Measurements from ENCODE around the gene SIRT5. TPM values are rescaled to one million over a fixed set of nuclear protein-coding genes. Genes with fewer than 3 reads are reported as not detected.

Gene SIRT5
- total RNA-seq, 2 donors from 2014 or later, result 13.3 to 13.7 TPM

DNA sequence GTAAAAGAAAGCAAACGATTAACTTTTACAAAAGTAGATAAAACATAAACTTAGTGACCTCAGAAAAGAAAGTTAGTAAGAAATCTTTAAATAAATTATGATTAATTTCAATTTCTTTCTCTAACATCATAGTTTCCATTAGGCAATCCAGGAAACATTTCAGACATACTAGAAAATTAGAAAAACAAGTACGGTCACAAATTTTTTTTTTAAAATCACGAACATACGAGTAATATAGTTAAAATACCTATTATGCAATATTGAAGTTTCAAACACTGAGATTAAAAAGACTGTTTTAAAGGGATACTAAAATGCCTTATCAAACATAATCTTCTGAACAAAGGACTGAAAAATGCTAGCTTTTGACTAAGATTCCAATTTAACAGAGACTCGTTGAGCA, 66.9 kb downstream of the SIRT5 start:
- no peak overlapping the region for H3K27ac ChIP-seq
- H3K4me1 ChIP-seq, result no peaks in the 10 kb centered on the region
- H3K36me3 ChIP-seq, result no peaks in the 10 kb centered on the region
- no peak overlapping the region for H3K9ac ChIP-seq (ENCODE audit: low read depth in 2 of 2, low read length in 2 of 2)
- H3K9me3 ChIP-seq, result no peaks in the 10 kb centered on the region
- H3K4me3 ChIP-seq, result no peak overlapping the region
- DNase-seq, result no peak
- intact Hi-C loops (cut with DNase I), result no loop called here
- TF ChIP-seq, protein P1, sequence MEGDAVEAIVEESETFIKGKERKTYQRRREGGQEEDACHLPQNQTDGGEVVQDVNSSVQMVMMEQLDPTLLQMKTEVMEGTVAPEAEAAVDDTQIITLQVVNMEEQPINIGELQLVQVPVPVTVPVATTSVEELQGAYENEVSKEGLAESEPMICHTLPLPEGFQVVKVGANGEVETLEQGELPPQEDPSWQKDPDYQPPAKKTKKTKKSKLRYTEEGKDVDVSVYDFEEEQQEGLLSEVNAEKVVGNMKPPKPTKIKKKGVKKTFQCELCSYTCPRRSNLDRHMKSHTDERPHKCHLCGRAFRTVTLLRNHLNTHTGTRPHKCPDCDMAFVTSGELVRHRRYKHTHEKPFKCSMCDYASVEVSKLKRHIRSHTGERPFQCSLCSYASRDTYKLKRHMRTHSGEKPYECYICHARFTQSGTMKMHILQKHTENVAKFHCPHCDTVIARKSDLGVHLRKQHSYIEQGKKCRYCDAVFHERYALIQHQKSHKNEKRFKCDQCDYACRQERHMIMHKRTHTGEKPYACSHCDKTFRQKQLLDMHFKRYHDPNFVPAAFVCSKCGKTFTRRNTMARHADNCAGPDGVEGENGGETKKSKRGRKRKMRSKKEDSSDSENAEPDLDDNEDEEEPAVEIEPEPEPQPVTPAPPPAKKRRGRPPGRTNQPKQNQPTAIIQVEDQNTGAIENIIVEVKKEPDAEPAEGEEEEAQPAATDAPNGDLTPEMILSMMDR (IDR thresholded peaks at IDR 0.05), result no peak
- no peaks in the 10 kb centered on the region for H3K27me3 ChIP-seq

DNA sequence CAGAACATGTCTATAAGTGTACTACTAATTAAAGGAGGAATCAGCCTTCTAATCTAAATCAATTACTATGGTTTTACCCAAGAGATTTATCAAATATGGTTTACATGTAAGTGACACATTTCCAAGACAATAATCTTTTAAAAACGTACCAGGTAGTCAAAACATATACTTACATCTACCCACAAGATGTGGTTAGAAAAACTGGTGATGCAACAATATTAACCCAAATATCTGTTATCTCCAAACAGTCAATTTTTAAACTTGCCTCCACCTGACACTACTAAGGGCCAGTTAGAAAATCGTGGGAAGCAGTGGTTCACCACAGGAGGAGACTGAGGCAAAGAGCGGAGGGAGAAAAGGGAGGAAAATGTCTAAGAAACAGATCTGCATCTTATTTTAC, 68.7 kb downstream of the SIRT5 start:
- no peak for DNase-seq
- Histone ChIP-seq H3K36me3 (no peaks in the 10 kb centered on the region), H3K27me3 (no peaks in the 10 kb centered on the region), H3K9ac (ENCODE audit: low read depth in 2 of 2, low read length in 2 of 2) (no peak overlapping the region), H3K9me3 (no peaks in the 10 kb centered on the region), H3K27ac (no peak overlapping the region), H3K4me3 (no peak overlapping the region), H3K4me1 (no peaks in the 10 kb centered on the region)
- TF ChIP-seq, protein P1 (IDR thresholded peaks at IDR 0.05), result no peak
- intact Hi-C loops (cut with DNase I), result no loop called here

DNA sequence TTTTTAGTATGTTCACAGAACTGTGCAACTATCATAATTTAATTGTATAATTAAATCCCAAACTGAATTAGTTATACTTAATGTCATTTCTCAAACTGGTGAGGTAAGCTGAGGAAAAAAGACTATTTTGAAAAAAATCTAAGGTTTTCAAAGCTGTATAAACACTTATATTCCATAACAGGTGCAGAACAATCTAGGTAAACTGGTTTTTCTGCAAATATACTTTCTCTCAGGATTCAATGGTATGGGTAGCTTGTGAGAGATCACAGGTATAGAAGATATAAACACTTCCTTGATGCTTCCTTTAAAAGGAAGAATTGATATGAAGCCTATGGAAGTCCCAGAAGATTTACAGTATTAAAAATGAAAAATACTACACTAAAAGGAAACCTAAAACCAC, 74.4 kb downstream of the SIRT5 start:
- intact Hi-C loops (cut with DNase I), result no loop called here
- H3K36me3 ChIP-seq, result no peaks in the 10 kb centered on the region
- H3K9ac ChIP-seq (ENCODE audit: low read depth in 2 of 2, low read length in 2 of 2), result no peak overlapping the region
- no peaks in the 10 kb centered on the region for H3K9me3 ChIP-seq
- TF ChIP-seq, protein P1 (IDR thresholded peaks at IDR 0.05), result no peak
- no peaks in the 10 kb centered on the region for H3K27me3 ChIP-seq
- no peak overlapping the region for H3K27ac ChIP-seq
- no peak overlapping the region for H3K4me3 ChIP-seq
- H3K4me1 ChIP-seq, result no peaks in the 10 kb centered on the region
- DNase-seq, result no peak

DNA sequence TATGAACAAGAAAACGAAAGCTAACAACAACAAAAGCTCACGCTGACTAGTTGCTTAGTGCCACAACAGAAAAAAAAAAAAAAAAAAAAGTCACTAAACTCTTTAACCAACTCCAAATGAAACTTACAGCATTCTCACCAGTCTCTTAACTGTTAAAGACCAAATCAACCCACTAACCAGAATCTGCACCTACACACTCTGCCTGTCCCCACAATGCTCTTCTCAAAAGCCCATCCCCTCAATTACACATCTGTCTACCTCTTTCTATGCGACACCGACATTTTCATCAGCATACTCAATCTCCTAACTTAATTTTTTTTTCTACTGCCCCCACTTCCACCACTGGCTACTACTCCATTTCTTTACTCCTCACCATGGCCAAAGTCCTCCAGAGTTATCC, 75.0 kb downstream of the SIRT5 start:
- Histone ChIP-seq H3K27me3 (no peaks in the 10 kb centered on the region), H3K27ac (no peak overlapping the region), H3K4me3 (no peak overlapping the region), H3K4me1 (no peaks in the 10 kb centered on the region), H3K9ac (ENCODE audit: low read depth in 2 of 2, low read length in 2 of 2) (no peak overlapping the region), H3K9me3 (no peaks in the 10 kb centered on the region), H3K36me3 (no peaks in the 10 kb centered on the region)
- intact Hi-C loops (cut with DNase I), result no loop called here
- no peak for DNase-seq
- TF ChIP-seq, protein P1 (IDR thresholded peaks at IDR 0.05), result no peak

DNA sequence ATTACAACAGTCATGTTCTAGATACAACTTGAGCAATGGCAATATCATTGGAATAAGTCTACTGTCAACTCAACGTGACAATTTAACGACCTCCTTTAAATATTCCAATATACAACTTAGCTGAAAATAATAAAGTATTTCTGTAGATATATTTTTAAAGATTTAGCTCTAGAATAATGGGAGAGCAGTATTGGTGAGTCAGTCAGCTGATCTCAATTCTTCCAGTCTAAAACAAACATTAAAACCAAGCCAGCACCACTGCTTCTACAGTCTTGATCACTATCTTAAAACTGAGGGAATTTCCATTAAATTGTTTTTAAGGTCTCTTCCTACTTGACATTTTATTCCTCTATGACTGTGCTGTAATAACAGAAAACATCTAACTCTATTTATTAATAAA, 78.9 kb downstream of the SIRT5 start:
- TF ChIP-seq, protein P1 (IDR thresholded peaks at IDR 0.05), result no peak
- DNase-seq, result no peak
- Histone ChIP-seq H3K9ac (ENCODE audit: low read depth in 2 of 2, low read length in 2 of 2) (no peak overlapping the region), H3K4me3 (no peak overlapping the region), H3K9me3 (no peaks in the 10 kb centered on the region), H3K4me1 (no peaks in the 10 kb centered on the region), H3K36me3 (no peaks in the 10 kb centered on the region), H3K27ac (no peak overlapping the region), H3K27me3 (no peaks in the 10 kb centered on the region)
- intact Hi-C loops (cut with DNase I), result no loop called here

DNA sequence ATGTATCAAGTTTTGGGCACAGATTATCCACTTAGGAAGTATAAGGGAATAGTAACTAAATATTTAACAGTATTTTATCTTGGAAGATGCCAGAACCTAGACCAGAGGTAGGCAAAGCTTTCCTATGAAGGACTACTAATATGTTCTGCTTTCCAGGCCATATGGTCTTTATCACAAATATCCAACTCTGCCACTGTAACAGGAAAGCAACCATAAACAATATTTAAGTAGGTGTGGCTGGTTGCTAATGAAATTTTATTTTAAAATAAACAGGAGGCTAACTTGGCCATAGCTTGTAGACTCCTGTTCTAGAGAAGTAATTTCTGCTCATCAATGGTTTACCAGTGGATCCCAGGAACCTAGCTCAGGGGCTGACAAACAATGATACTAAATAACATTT, 80.1 kb downstream of the SIRT5 start:
- no peak for DNase-seq
- no peaks in the 10 kb centered on the region for H3K36me3 ChIP-seq
- TF ChIP-seq, protein P1 (IDR thresholded peaks at IDR 0.05), result no peak
- H3K4me3 ChIP-seq, result no peak overlapping the region
- H3K27me3 ChIP-seq, result no peaks in the 10 kb centered on the region
- H3K9ac ChIP-seq (ENCODE audit: low read depth in 2 of 2, low read length in 2 of 2), result no peak overlapping the region
- H3K9me3 ChIP-seq, result no peaks in the 10 kb centered on the region
- no peaks in the 10 kb centered on the region for H3K4me1 ChIP-seq
- intact Hi-C loops (cut with DNase I), result no loop called here
- H3K27ac ChIP-seq, result no peak overlapping the region
